Measurements from ENCODE around the gene NPY4R2. TPM values are rescaled to one million over a fixed set of nuclear protein-coding genes. Genes with fewer than 3 reads are reported as not detected.
"Not testable (repeated sequence)": the region's sequence is repeated elsewhere in the genome, so short reads cannot be mapped to it uniquely, and the experiment has no call there.

NPY4R2 gene, protein sequence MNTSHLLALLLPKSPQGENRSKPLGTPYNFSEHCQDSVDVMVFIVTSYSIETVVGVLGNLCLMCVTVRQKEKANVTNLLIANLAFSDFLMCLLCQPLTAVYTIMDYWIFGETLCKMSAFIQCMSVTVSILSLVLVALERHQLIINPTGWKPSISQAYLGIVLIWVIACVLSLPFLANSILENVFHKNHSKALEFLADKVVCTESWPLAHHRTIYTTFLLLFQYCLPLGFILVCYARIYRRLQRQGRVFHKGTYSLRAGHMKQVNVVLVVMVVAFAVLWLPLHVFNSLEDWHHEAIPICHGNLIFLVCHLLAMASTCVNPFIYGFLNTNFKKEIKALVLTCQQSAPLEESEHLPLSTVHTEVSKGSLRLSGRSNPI
- total RNA-seq (2013; cell fraction: nucleolus; rRNA removed) = not detected in 2 replicates
- total RNA-seq (2014; rRNA removed) = not detected in 2 replicates
- total RNA-seq (2014; rRNA removed; fragmentation: Illumina TruSeq; extraction: Trizol) = not detected in 2 replicates
- not detected in 2 replicates for total RNA-seq (2021)
- polyA plus RNA-seq (2011; ENCODE audit: low read depth) = not detected
- polyA plus RNA-seq (2011; rRNA removed) = not detected in 2 replicates
- polyA plus RNA-seq (2011; cell fraction: cytosol; rRNA removed) = not detected in 2 replicates
- not detected in 2 replicates for polyA plus RNA-seq (2011; cell fraction: nucleus; rRNA removed)
- polyA plus RNA-seq (2012) = not detected in 2 replicates
- not detected in 2 replicates for polyA plus RNA-seq (2014; fragmentation: Illumina TruSeq; extraction: Trizol)
- polyA plus RNA-seq (2014; fragmentation: Nextera tagmentation; extraction: Ambion mirVana) = not detected
- polyA plus RNA-seq (2014; rRNA removed) = not detected in 2 replicates
- not detected for polyA plus RNA-seq (2016; fragmentation: Nextera tagmentation; extraction: Ambion mirVana)
- polyA minus RNA-seq (2011; rRNA and poly(A)+ RNA removed) = not detected in 2 replicates
- not detected in 2 replicates for polyA minus RNA-seq (2011; cell fraction: cytosol; rRNA and poly(A)+ RNA removed)
- not detected in 2 replicates for polyA minus RNA-seq (2011; cell fraction: nucleus; rRNA and poly(A)+ RNA removed)
- Bru-seq, nascent RNA = not detected
- BruChase-seq, experiment 1, labeled RNA remaining after a 6-hour chase = not detected
- BruChase-seq, experiment 2, labeled RNA remaining after a 2-hour chase = not detected
- long read RNA-seq, experiment 1 = 0 reads
- long read RNA-seq, experiment 2 = 0 reads

- H3K9me3 ChIP-seq (replicated peaks; ENCODE audit: control insufficient read depth, insufficient read depth, low read length); intact Hi-C loops (cut with micrococcal nuclease; ENCODE audit: unreplicated experiment); in situ Hi-C loops (cut with MboI); H3K9ac ChIP-seq (ENCODE audit: control insufficient read depth, insufficient read depth, low read length); H2AFZ ChIP-seq (ENCODE audit: control insufficient read depth, low read depth, low read length); H4K20me1 ChIP-seq (ENCODE audit: control insufficient read depth, insufficient read depth); SMC1A ChIA-PET (ENCODE audit: uncharacterized antibody, unreplicated experiment); RAD21 ChIA-PET (ENCODE audit: unreplicated experiment); H3K27ac ChIP-seq (ENCODE audit: control insufficient read depth, insufficient read depth); CTCF ChIA-PET; H3K79me2 ChIP-seq (ENCODE audit: control insufficient read depth, insufficient read depth, low read length); ATAC-seq; POLR2A ChIA-PET; H3K4me3 ChIP-seq; H3K27me3 ChIP-seq (replicated peaks in 1 of 2; ENCODE audit: control insufficient read depth in 2 of 2, insufficient read depth in 2 of 2, low read length in 1 of 2); FAIRE-seq; H3K4me2 ChIP-seq (ENCODE audit: control insufficient read depth, insufficient read depth); H3K4me1 ChIP-seq (ENCODE audit: control insufficient read depth, insufficient read depth, low read length); BruUV-seq (replicated peaks); H3K36me3 ChIP-seq (ENCODE audit: control insufficient read depth in 2 of 2, insufficient read depth in 2 of 2, low read length in 1 of 2); DNase-seq (ENCODE audit: low read depth, low spot score): not testable (repeated sequence)
- WGBS (ENCODE audit: insufficient coverage, insufficient replicate concordance, low lambda C conversion rate, missing lambda C conversion rate) = no CpG with 5 or more reads among the region's 35 CpGs
Observed at GRCh38 chr10:47918475-47918874, at the start of gene NPY4R2. TSS of gene NPY4R2 (plus strand) at chr10:47918662. CDS start at chr10:47921988, 3,326 bp downstream.

DNA sequence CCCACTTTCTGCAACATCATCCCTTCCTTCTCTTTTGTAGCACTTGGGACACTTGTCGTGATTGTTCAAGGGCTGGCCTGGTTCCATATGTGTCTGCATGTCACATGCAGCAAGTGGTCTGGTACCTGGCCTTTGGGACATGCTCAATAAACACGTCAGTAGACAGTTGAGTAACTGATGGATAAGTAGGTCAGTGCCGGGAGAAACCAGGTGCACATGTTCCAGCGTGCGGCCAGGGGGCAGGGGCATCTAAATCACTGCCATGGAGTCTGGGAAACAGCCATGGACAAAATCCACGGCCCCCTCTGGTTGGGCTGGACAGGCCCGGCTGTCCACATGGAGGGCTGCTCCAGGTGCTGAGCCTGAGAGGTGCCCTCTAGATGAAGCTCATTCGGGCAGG, 47.6 kb upstream of the NPY4R2 start:
- not testable (repeated sequence) for ATAC-seq

GRCh38 chr10:47871485-47872180, 46.8 kb upstream of the NPY4R2 start:
- H3K27me3 ChIP-seq (replicated peaks in 1 of 2; ENCODE audit: control insufficient read depth in 2 of 2, insufficient read depth in 2 of 2, low read length in 1 of 2); BruUV-seq (replicated peaks); RAD21 ChIA-PET (ENCODE audit: unreplicated experiment); H3K9me3 ChIP-seq (replicated peaks; ENCODE audit: control insufficient read depth, insufficient read depth, low read length); CTCF ChIA-PET; H3K9ac ChIP-seq (ENCODE audit: control insufficient read depth, insufficient read depth, low read length); H3K4me1 ChIP-seq (ENCODE audit: control insufficient read depth, insufficient read depth, low read length); H3K4me3 ChIP-seq; DNase-seq (ENCODE audit: low read depth, low spot score); H4K20me1 ChIP-seq (ENCODE audit: control insufficient read depth, insufficient read depth); in situ Hi-C loops (cut with MboI); H3K27ac ChIP-seq (ENCODE audit: control insufficient read depth, insufficient read depth); intact Hi-C loops (cut with micrococcal nuclease; ENCODE audit: unreplicated experiment); H3K79me2 ChIP-seq (ENCODE audit: control insufficient read depth, insufficient read depth, low read length); H3K36me3 ChIP-seq (ENCODE audit: control insufficient read depth in 2 of 2, insufficient read depth in 2 of 2, low read length in 1 of 2); H2AFZ ChIP-seq (ENCODE audit: control insufficient read depth, low read depth, low read length); FAIRE-seq; POLR2A ChIA-PET; H3K4me2 ChIP-seq (ENCODE audit: control insufficient read depth, insufficient read depth); SMC1A ChIA-PET (ENCODE audit: uncharacterized antibody, unreplicated experiment); ATAC-seq: not testable (repeated sequence)
- 0% methylated on average over 2 of the region's 8 CpGs for WGBS (ENCODE audit: insufficient coverage, insufficient replicate concordance, low lambda C conversion rate, missing lambda C conversion rate)

More for the DNA sequence above, 47.6 kb upstream of the NPY4R2 start:
- POLR2A ChIA-PET; H3K4me3 ChIP-seq; H3K79me2 ChIP-seq (ENCODE audit: control insufficient read depth, insufficient read depth, low read length); H3K36me3 ChIP-seq (ENCODE audit: control insufficient read depth in 2 of 2, insufficient read depth in 2 of 2, low read length in 1 of 2); BruUV-seq (replicated peaks); H3K27ac ChIP-seq (ENCODE audit: control insufficient read depth, insufficient read depth); FAIRE-seq; H3K4me2 ChIP-seq (ENCODE audit: control insufficient read depth, insufficient read depth); RAD21 ChIA-PET (ENCODE audit: unreplicated experiment); H2AFZ ChIP-seq (ENCODE audit: control insufficient read depth, low read depth, low read length); H3K4me1 ChIP-seq (ENCODE audit: control insufficient read depth, insufficient read depth, low read length); DNase-seq (ENCODE audit: low read depth, low spot score); intact Hi-C loops (cut with micrococcal nuclease; ENCODE audit: unreplicated experiment); H4K20me1 ChIP-seq (ENCODE audit: control insufficient read depth, insufficient read depth); H3K9me3 ChIP-seq (replicated peaks; ENCODE audit: control insufficient read depth, insufficient read depth, low read length); SMC1A ChIA-PET (ENCODE audit: uncharacterized antibody, unreplicated experiment); H3K9ac ChIP-seq (ENCODE audit: control insufficient read depth, insufficient read depth, low read length); in situ Hi-C loops (cut with MboI); CTCF ChIA-PET; H3K27me3 ChIP-seq (replicated peaks in 1 of 2; ENCODE audit: control insufficient read depth in 2 of 2, insufficient read depth in 2 of 2, low read length in 1 of 2): not testable (repeated sequence)
- WGBS (ENCODE audit: insufficient coverage, insufficient replicate concordance, low lambda C conversion rate, missing lambda C conversion rate) = no CpG with 5 or more reads among the region's 8 CpGs
